GM19351 (cell line): ENCODE results near the gene CACNA1G.

Experiments used
- ATAC-seq: cut with Tn5 transposase; IDR thresholded peaks from one replicate; pipeline ENCODE4 v1.9.1; 2021; ENCODE audit warnings: mild to moderate bottlenecking, moderate library complexity; ENCODE audit not compliant: unreplicated experiment

Gene CACNA1G

GRCh38 chr17:50665838-50666237 is 105.3 kb downstream of the CACNA1G start:
- ATAC-seq, result no peak

- no peak for ATAC-seq
These were observed 105.8 kb downstream of the CACNA1G start for GRCh38 chr17:50666316-50666715.

GRCh38 chr17:50667259-50668024 is 106.9 kb downstream of the CACNA1G start:
- ATAC-seq, result no peak

- no peak for ATAC-seq
These were observed 107.7 kb downstream of the CACNA1G start for GRCh38 chr17:50668025-50668837.

GRCh38 chr17:50668838-50669581 is 108.5 kb downstream of the CACNA1G start:
- no peak for ATAC-seq

- no peak for ATAC-seq
These were observed 111.6 kb downstream of the CACNA1G start for GRCh38 chr17:50672071-50672470.

GRCh38 chr17:50672831-50673551 is 112.5 kb downstream of the CACNA1G start:
- ATAC-seq, result no peak

- ATAC-seq, result no peak
These were observed 114.7 kb downstream of the CACNA1G start for GRCh38 chr17:50675190-50675589.

GRCh38 chr17:50675627-50676026 is 115.1 kb downstream of the CACNA1G start:
- ATAC-seq, result no peak

- no peak for ATAC-seq
These were observed 115.8 kb downstream of the CACNA1G start for GRCh38 chr17:50676065-50676975.
